HG03575 (cell line): ENCODE measurements around the gene HNMT.
"Not testable (repeated sequence)": the region's sequence is repeated elsewhere in the genome, so short reads cannot be mapped to it uniquely, and the experiment has no call there.

Experiments used
- ATAC-seq: cut with Tn5 transposase; IDR thresholded peaks from one replicate; pipeline ENCODE4 v1.9.1; 2021; ENCODE audit not compliant: unreplicated experiment, insufficient number of reproducible peaks, low FRiP score; ENCODE audit errors: extremely low read depth

HNMT gene

GRCh38 chr2:137968477-137969417 lies 4.5 kb downstream of the HNMT start:
- ATAC-seq, result no peak

GRCh38 chr2:137969418-137969765 lies 5.1 kb downstream of the HNMT start:
- ATAC-seq, result no peak

- ATAC-seq, result no peak
These were observed 5.6 kb downstream of the HNMT start for GRCh38 chr2:137969876-137970275.

GRCh38 chr2:137971259-137971658 lies 7.0 kb downstream of the HNMT start:
- ATAC-seq, result not testable (repeated sequence)

- ATAC-seq, result no peak
These were observed 9.0 kb downstream of the HNMT start for GRCh38 chr2:137973280-137973679.

GRCh38 chr2:137975280-137976271 lies 11.3 kb downstream of the HNMT start:
- ATAC-seq, result no peak

- ATAC-seq, result no peak
These were observed 12.0 kb downstream of the HNMT start for GRCh38 chr2:137976274-137976673.

- ATAC-seq, result no peak
These were observed 13.5 kb downstream of the HNMT start for GRCh38 chr2:137977790-137978189.

- no peak for ATAC-seq
These were observed 16.2 kb downstream of the HNMT start for GRCh38 chr2:137980459-137980858.

GRCh38 chr2:137981112-137981656 lies 16.9 kb downstream of the HNMT start:
- no peak for ATAC-seq

GRCh38 chr2:137983581-137983980 lies 19.3 kb downstream of the HNMT start:
- no peak for ATAC-seq

GRCh38 chr2:137986268-137986667 lies 22.0 kb downstream of the HNMT start:
- ATAC-seq, result no peak

GRCh38 chr2:137987011-137987410 lies 22.7 kb downstream of the HNMT start:
- ATAC-seq, result no peak

GRCh38 chr2:137991078-137991477 lies 26.8 kb downstream of the HNMT start:
- ATAC-seq, result no peak

GRCh38 chr2:137992039-137992646 lies 27.9 kb downstream of the HNMT start:
- ATAC-seq, result no peak

GRCh38 chr2:137993715-137994476 lies 29.6 kb downstream of the HNMT start:
- ATAC-seq, result not testable (repeated sequence)

GRCh38 chr2:137995368-137995767 lies 31.1 kb downstream of the HNMT start:
- not testable (repeated sequence) for ATAC-seq

GRCh38 chr2:137996158-137996557 lies 31.9 kb downstream of the HNMT start:
- ATAC-seq, result not testable (repeated sequence)
